Stimulated activated memory B cell treated with anti-CD40 and anti-IgM and Interleukin-4, amounts not matched to agents 10 μg/mL and 1 μg/mL and 100 μg/mL, for 72 hours (primary cell): ENCODE results near the gene UNC5A.

Source experiments
- ATAC-seq: fragments of 150-1000 bp; cut with Tn5 transposase; 2 replicates; pipeline ENCODE4 v1.10.0; 2021
- H3K27ac Mint-ChIP-seq: one replicate; pipeline ENCODE4 v1.8.0; 2022; ENCODE audit warnings: mild to moderate bottlenecking, mixed read lengths
- H3K27me3 Mint-ChIP-seq: one replicate; pipeline ENCODE4 v1.8.0; 2022; ENCODE audit warnings: mixed read lengths
- H3K36me3 Mint-ChIP-seq: one replicate; pipeline ENCODE4 v1.8.0; 2022; ENCODE audit warnings: mixed read lengths
- H3K4me1 Mint-ChIP-seq: one replicate; pipeline ENCODE4 v1.8.0; 2022; ENCODE audit warnings: mixed read lengths
- H3K4me3 Mint-ChIP-seq: one replicate; pipeline ENCODE4 v1.8.0; 2022; ENCODE audit warnings: mild to moderate bottlenecking, moderate library complexity, mixed read lengths
- H3K9me3 Mint-ChIP-seq: one replicate; pipeline ENCODE4 v1.8.0; 2022; ENCODE audit warnings: mixed read lengths

The UNC5A gene

GRCh38 chr5:176820937-176821336, 10.6 kb downstream of the UNC5A start:
- ATAC-seq: no peak
- Mint-ChIP-seq H3K9me3 (peaks cover 4% of the 10 kb centered on the region), H3K27me3 (peaks cover 80% of the 10 kb centered on the region), H3K36me3 (no peaks in the 10 kb centered on the region), H3K4me1 (peaks cover 16% of the 10 kb centered on the region), H3K4me3 (no peak overlapping the region), H3K27ac (no peak overlapping the region)

DNA sequence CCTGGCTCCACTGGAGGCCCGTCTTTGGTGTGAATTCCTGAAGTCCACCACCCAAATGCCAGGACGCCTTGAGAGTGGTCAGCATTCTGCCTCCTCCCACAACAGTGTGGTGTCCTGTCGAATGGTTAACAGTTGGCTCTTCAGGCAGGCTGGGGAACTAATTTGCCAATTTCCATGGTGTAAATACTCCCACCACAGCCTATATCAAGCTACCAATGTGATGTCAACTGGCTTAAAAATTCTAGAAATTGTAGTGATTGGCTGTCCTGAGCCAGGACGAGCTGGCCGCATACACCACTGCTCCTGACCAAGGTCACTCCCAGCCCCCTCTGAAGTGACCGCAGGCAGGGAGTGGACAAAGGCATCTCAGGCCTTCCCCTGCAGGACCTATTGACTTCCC, 11.1 kb downstream of the UNC5A start:
- H3K4me1 Mint-ChIP-seq: peaks cover 16% of the 10 kb centered on the region
- H3K36me3 Mint-ChIP-seq: no peaks in the 10 kb centered on the region
- no peak overlapping the region for H3K4me3 Mint-ChIP-seq
- no peak overlapping the region for H3K27ac Mint-ChIP-seq
- H3K27me3 Mint-ChIP-seq: peaks cover 75% of the 10 kb centered on the region
- H3K9me3 Mint-ChIP-seq: peaks cover 4% of the 10 kb centered on the region
- no peak for ATAC-seq

DNA sequence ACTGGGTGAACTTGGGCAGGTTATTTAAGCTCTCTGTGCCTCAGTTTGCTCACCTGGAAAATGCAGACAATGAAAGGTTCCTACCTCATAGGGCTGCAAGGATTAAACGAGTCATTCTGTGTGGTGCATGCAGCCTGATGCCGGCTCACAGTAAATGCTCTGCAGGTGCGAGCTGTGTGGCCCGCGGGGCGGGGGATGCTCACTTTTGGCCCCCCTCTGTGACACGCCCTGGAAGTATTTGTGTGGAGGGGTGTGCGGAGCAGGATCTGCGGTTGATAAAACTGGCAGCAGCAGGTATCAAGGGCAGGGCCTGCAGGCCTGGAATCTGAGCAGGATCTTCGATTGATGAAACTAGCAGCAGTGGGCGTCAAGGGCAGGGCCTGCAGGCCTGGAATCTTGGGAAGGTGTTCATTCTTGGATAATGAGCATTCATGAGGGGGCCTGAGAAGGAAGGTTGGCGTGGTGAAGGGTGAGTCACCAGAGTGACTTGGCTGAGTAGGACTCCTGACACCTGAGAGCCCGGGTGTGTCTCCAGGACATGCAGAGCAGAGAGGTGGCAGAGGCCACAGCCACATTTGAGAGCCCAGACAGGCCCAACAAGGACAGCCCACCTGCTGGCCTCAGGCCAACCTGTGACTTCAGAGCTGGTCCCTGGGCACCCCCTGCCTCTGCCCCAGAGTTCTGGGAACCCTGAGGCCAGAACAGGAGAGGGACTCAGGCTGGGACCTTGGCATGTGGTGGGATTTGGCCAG, 11.9 kb downstream of the UNC5A start:
- Mint-ChIP-seq H3K4me3 (no peak overlapping the region), H3K36me3 (no peaks in the 10 kb centered on the region), H3K27ac (no peak overlapping the region), H3K4me1 (peaks cover 11% of the 10 kb centered on the region), H3K27me3 (peaks cover 68% of the 10 kb centered on the region), H3K9me3 (peaks cover 4% of the 10 kb centered on the region)
- no peak for ATAC-seq

DNA sequence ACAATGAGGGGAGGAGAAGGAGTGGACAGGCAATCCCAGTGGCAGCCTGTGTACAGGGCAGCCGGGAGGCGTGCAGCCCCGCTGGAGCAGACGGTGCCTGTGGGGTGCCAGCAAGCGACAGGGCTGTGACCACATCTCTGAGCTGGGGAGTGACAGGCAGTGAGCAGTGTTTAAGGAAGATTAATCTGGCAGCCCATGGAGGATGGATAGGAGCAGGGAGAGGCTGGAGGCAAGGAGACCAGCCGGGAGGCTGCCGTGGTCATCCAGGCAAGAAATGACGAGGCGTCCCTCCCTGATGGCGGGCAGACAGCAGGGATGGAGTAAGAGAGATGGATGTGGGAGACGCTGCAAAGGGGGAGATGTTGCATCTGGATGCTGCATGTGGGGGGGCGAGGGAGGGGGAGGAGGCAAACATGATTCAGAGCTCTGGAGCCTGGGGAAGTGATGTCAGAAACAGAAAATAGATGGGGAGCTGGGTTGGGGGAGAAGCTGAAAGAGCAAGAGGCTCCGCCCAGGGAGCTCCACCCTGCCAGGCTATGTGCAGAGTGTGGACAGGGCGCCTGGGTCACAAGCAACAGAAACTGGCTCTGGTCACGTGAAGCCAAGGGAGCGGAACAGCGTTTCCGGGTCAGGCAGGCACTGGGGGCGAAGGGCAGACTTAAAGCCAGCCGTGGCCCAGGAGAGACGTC, 12.6 kb downstream of the UNC5A start:
- Mint-ChIP-seq H3K27ac (no peak overlapping the region), H3K36me3 (no peaks in the 10 kb centered on the region), H3K4me3 (no peak overlapping the region), H3K4me1 (peaks cover 11% of the 10 kb centered on the region), H3K27me3 (peaks cover 68% of the 10 kb centered on the region), H3K9me3 (peaks cover 4% of the 10 kb centered on the region)
- no peak for ATAC-seq

- no peak overlapping the region for H3K27ac Mint-ChIP-seq
- no peaks in the 10 kb centered on the region for H3K36me3 Mint-ChIP-seq
- H3K4me1 Mint-ChIP-seq: peaks cover 2% of the 10 kb centered on the region
- peaks cover 65% of the 10 kb centered on the region for H3K27me3 Mint-ChIP-seq
- no peak for ATAC-seq
- H3K9me3 Mint-ChIP-seq: peaks cover 4% of the 10 kb centered on the region
- H3K4me3 Mint-ChIP-seq: no peak overlapping the region
These were observed 13.6 kb downstream of the UNC5A start for GRCh38 chr5:176823869-176824412.

DNA sequence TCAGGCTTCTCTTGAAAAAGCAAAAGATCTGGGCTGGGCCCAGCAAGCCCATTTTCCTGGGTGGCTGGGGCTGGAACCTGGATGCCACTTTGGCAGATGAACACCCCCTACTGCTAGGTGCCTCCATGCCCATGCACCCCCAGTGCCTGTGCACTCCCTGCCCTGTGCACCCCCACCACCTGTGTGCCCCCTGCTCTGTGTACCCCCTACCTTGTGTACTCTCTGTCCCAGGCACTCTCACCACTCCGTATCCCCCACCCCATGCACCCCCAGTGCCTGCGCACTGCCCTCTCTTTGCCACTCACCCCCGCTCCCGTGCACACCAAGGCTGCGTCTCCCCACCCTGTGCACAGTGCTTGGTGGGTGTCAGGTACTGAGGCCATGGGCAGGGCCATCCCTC, 14.2 kb downstream of the UNC5A start:
- Mint-ChIP-seq H3K4me1 (no peaks in the 10 kb centered on the region), H3K27me3 (peaks cover 63% of the 10 kb centered on the region), H3K27ac (no peak overlapping the region), H3K36me3 (no peaks in the 10 kb centered on the region), H3K4me3 (no peak overlapping the region), H3K9me3 (peaks cover 8% of the 10 kb centered on the region)
- ATAC-seq: peak; percentile 43

GRCh38 chr5:176825234-176825633, 14.9 kb downstream of the UNC5A start:
- ATAC-seq: no peak
- H3K9me3 Mint-ChIP-seq: peaks cover 8% of the 10 kb centered on the region
- H3K4me3 Mint-ChIP-seq: no peak overlapping the region
- no peaks in the 10 kb centered on the region for H3K36me3 Mint-ChIP-seq
- H3K4me1 Mint-ChIP-seq: no peaks in the 10 kb centered on the region
- no peak overlapping the region for H3K27ac Mint-ChIP-seq
- H3K27me3 Mint-ChIP-seq: peaks cover 56% of the 10 kb centered on the region

- peaks cover 11% of the 10 kb centered on the region for H3K9me3 Mint-ChIP-seq
- ATAC-seq: no peak
- no peaks in the 10 kb centered on the region for H3K36me3 Mint-ChIP-seq
These were observed 15.6 kb downstream of the UNC5A start for GRCh38 chr5:176825957-176826356.

DNA sequence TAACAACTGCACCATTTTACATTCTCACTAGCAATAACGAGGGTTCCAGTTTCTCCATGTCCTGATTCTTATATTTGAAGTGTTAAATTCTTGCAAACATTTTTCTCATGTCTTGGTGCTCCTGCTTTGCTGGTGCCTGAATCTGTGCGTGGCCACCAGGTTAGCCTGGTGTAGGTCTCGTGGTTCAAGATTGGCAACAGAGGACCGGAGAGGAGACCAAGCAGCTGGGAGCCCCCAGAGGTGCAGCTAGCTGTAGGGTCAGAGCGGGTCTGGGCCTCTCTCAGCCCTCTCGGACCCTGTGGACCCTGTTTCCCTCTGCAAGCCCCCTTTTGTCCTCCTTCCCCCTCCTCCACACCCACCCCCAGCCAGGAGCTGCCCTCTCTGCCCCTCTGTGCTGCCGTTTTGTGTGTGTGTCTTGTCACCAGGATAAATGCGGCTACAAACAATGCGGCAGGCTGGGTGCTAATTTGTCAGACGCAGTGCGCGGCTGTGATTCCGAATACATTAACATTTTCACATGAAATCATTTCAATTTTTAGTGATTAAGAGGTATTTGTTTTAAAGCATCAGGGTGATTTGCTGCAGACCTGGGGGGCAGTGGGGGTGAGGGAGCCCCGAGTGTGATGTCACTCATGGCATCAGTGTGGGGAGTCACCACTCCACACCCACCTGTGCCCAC, 17.5 kb downstream of the UNC5A start:
- Mint-ChIP-seq H3K4me1 (peaks cover 7% of the 10 kb centered on the region), H3K27ac (no peak overlapping the region), H3K9me3 (peaks cover 8% of the 10 kb centered on the region), H3K27me3 (peaks cover 47% of the 10 kb centered on the region), H3K36me3 (no peaks in the 10 kb centered on the region), H3K4me3 (no peak overlapping the region)
- ATAC-seq: no peak

More at GRCh38 chr5:176825957-176826356, 15.6 kb downstream of the UNC5A start:
- H3K27ac Mint-ChIP-seq: no peak overlapping the region
- H3K4me1 Mint-ChIP-seq: no peaks in the 10 kb centered on the region
- peaks cover 49% of the 10 kb centered on the region for H3K27me3 Mint-ChIP-seq
- H3K4me3 Mint-ChIP-seq: no peak overlapping the region

DNA sequence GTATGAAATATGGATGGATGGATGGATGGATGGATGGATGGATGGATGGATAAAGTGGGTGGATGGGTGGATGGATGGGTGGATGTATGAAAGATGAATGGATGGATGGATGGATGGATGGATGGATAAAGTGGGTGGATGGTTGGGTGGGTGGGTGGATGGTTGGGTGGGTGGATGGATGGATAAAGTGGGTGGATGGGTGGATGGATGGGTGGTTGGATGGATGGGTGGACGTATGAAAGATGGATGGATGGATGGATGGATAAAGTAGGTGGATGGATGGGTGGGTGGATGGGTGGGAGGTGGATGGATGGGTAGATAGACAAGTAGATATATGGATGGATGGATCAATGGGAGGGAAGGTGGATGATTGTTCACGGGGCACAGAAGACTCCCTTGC, 19.0 kb downstream of the UNC5A start:
- ATAC-seq: no peak
- Mint-ChIP-seq H3K4me1 (peaks cover 7% of the 10 kb centered on the region), H3K4me3 (no peak overlapping the region), H3K9me3 (peaks cover 8% of the 10 kb centered on the region), H3K27me3 (peaks cover 45% of the 10 kb centered on the region), H3K27ac (no peak overlapping the region), H3K36me3 (no peaks in the 10 kb centered on the region)

DNA sequence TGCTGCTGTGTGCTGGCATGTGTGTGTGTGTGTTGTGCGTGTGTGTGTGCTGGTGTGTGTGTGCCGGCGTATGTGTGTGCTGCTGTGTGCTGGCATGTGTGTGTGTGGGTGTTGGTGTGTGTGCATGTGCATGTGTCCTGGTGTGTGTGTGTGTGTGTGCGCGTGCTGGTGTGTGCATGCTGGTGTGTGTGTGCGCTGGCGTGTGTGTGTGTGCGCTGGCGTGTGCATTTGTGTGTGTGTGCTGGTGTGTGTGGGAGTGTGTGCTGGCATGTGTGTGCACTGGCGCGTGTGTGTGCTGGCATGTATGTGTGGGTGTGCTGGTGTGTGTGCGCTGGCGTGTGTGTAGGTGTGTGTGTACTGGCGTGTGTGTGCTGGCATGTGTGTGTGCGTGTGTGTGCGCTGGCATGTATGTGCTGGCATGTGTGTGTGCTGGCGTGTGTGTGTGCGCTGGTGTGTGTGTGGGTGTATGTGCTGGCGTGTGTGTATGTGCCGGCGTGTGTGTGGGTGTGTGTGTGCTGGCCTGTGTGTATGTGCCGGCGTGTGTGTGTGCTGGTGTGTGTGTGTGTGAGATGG, 20.1 kb downstream of the UNC5A start:
- H3K36me3 Mint-ChIP-seq: no peaks in the 10 kb centered on the region
- H3K4me3 Mint-ChIP-seq: no peak overlapping the region
- H3K27me3 Mint-ChIP-seq: peaks cover 50% of the 10 kb centered on the region
- no peak overlapping the region for H3K27ac Mint-ChIP-seq
- peaks cover 7% of the 10 kb centered on the region for H3K4me1 Mint-ChIP-seq
- H3K9me3 Mint-ChIP-seq: peaks cover 8% of the 10 kb centered on the region
- ATAC-seq: no peak

DNA sequence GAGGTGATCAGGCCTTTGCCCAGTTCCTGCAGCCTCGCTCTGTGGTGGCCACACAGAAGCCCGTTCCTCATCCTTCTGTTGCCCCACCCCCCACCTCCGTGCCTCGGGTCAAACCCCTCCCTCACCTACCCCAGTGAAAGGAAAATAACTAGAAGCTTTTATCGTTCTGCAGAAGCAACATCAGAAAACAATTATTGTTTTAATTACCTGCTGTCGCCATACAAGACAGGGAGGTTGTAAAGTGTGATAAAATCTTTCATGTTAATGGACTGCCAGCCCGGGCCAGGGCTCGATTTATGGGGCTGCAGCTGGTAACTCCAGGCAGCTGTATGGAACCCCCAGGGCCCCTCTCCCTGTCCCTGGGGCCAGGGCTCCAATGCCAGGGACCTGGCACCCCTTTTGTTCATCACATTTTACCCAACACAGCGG, 20.6 kb downstream of the UNC5A start:
- peaks cover 55% of the 10 kb centered on the region for H3K27me3 Mint-ChIP-seq
- no peak for ATAC-seq
- H3K4me3 Mint-ChIP-seq: no peak overlapping the region
- no peak overlapping the region for H3K27ac Mint-ChIP-seq
- no peaks in the 10 kb centered on the region for H3K36me3 Mint-ChIP-seq
- H3K4me1 Mint-ChIP-seq: peaks cover 7% of the 10 kb centered on the region
- H3K9me3 Mint-ChIP-seq: peaks cover 8% of the 10 kb centered on the region

GRCh38 chr5:176831425-176831824, 21.1 kb downstream of the UNC5A start:
- H3K27ac Mint-ChIP-seq: no peak overlapping the region
- H3K4me3 Mint-ChIP-seq: no peak overlapping the region
- no peak for ATAC-seq
- peaks cover 8% of the 10 kb centered on the region for H3K9me3 Mint-ChIP-seq
- H3K36me3 Mint-ChIP-seq: no peaks in the 10 kb centered on the region
- H3K27me3 Mint-ChIP-seq: peaks cover 59% of the 10 kb centered on the region
- H3K4me1 Mint-ChIP-seq: peaks cover 7% of the 10 kb centered on the region

- no peak for ATAC-seq
- H3K4me1 Mint-ChIP-seq: peaks cover 7% of the 10 kb centered on the region
- H3K9me3 Mint-ChIP-seq: peaks cover 8% of the 10 kb centered on the region
- no peaks in the 10 kb centered on the region for H3K36me3 Mint-ChIP-seq
- no peak overlapping the region for H3K27ac Mint-ChIP-seq
- peaks cover 66% of the 10 kb centered on the region for H3K27me3 Mint-ChIP-seq
- H3K4me3 Mint-ChIP-seq: no peak overlapping the region
These were observed 21.8 kb downstream of the UNC5A start for GRCh38 chr5:176832162-176832561.

DNA sequence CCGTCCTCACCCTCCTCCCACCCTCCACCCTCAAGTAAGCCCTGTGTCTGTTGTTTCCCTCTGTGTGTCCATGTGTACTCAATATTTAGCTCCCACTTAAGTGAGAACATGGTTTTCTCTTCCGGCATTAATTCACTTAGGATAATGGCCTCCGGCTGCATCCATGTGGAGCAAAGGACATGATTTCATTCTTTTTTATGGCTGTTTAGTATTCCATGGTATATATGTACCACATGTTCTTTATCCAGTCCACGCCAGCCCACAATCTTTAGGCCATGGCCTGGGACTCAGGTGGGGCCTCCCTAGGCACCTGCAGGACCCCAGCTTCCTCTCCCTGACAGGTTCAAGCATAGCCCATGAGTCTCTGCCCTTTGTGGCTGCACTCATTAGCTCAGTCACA, 22.9 kb downstream of the UNC5A start:
- H3K4me1 Mint-ChIP-seq: peaks cover 7% of the 10 kb centered on the region
- H3K36me3 Mint-ChIP-seq: no peaks in the 10 kb centered on the region
- ATAC-seq: no peak
- H3K27me3 Mint-ChIP-seq: peaks cover 68% of the 10 kb centered on the region
- no peak overlapping the region for H3K27ac Mint-ChIP-seq
- H3K9me3 Mint-ChIP-seq: peaks cover 8% of the 10 kb centered on the region
- H3K4me3 Mint-ChIP-seq: no peak overlapping the region
